Activated naive CD4-positive, alpha-beta T cell treated with anti-CD3 and anti-CD28 coated beads, Interleukin-2, amount 50 U/mL, for 24 hours (primary cell): ENCODE data around the gene NCLN.
"Not testable (repeated sequence)": the region's sequence is repeated elsewhere in the genome, so short reads cannot be mapped to it uniquely, and the experiment has no call there.

Experiments
- H3K27ac Mint-ChIP-seq: one replicate; pipeline ENCODE4 v1.8.0; 2021; ENCODE audit warnings: mild to moderate bottlenecking, mixed read lengths
- H3K27me3 Mint-ChIP-seq: one replicate; pipeline ENCODE4 v1.8.0; 2021; ENCODE audit warnings: mixed read lengths
- H3K36me3 Mint-ChIP-seq: one replicate; pipeline ENCODE4 v1.8.0; 2021; ENCODE audit warnings: mixed read lengths
- H3K4me1 Mint-ChIP-seq: one replicate; pipeline ENCODE4 v1.8.0; 2021; ENCODE audit warnings: mixed read lengths
- H3K4me3 Mint-ChIP-seq: one replicate; pipeline ENCODE4 v1.8.0; 2021; ENCODE audit warnings: mild to moderate bottlenecking, mixed read lengths
- H3K9me3 Mint-ChIP-seq: one replicate; pipeline ENCODE4 v1.8.0; 2021; ENCODE audit warnings: mixed read lengths

NCLN gene

GRCh38 chr19:3198901-3199700 is 13.4 kb downstream of the NCLN start:
- Mint-ChIP-seq H3K27ac (no peak overlapping the region), H3K4me3 (no peak overlapping the region), H3K4me1 (no peaks in the 10 kb centered on the region), H3K36me3 (no peaks in the 10 kb centered on the region), H3K27me3 (no peaks in the 10 kb centered on the region), H3K9me3 (no peaks in the 10 kb centered on the region)

DNA sequence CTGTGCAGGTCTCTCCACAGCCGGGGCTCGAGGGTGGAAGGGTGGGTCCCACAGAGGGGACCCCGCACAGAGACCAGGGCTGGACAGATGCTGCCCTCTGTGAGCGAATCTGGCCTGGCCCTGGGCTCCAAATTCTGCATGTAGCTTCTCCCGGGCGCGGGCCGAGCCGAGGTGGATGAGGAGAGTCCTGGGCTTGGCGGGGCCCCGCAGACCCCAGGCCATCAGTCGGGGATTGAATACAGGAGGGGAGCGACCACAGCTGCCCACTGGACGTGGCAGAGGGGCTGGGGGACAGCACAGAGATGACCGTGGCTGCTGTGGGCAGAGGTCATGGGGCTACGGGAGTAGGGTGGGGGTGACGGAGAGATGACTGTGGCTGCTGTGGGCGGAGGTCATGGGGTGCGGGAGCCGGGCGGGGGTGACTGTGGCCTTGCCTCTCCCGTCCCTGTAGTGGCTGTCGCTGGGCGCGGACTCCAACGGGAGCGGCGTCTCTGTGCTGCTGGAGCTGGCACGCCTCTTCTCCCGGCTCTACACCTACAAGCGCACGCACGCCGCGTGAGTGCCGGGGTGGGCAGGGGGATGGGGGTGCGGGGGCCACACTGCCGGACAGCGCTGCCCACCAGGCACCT is 15.5 kb downstream of the NCLN start:
- Mint-ChIP-seq H3K27ac (no peak overlapping the region), H3K36me3 (no peaks in the 10 kb centered on the region), H3K9me3 (no peaks in the 10 kb centered on the region), H3K4me1 (no peaks in the 10 kb centered on the region), H3K27me3 (no peaks in the 10 kb centered on the region), H3K4me3 (no peak overlapping the region)

DNA sequence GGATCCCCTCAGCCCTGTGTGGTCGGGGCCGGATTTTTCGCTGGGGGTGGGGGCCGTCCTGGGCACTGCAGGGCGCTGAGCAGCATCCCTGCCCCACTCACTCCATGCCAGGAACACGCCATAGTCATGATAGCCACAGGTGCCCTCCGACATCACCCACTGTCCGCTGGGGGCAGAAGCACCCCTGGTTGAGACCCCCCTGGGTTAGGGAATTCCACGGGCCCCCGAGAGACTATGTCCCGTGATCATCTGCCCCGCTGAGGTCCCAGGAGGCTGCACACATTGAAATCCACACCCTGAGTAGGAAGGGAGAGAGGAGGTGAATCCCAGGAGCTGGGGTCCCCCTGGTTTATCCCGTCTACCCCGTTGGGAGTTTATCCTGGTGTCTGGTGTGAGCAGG is 16.2 kb downstream of the NCLN start:
- no peak overlapping the region for H3K4me3 Mint-ChIP-seq
- no peaks in the 10 kb centered on the region for H3K4me1 Mint-ChIP-seq
- H3K9me3 Mint-ChIP-seq: no peaks in the 10 kb centered on the region
- no peaks in the 10 kb centered on the region for H3K36me3 Mint-ChIP-seq
- no peak overlapping the region for H3K27ac Mint-ChIP-seq
- no peaks in the 10 kb centered on the region for H3K27me3 Mint-ChIP-seq

- Mint-ChIP-seq H3K4me1 (no peaks in the 10 kb centered on the region), H3K27ac (no peak overlapping the region), H3K4me3 (no peak overlapping the region), H3K9me3 (no peaks in the 10 kb centered on the region), H3K36me3 (no peaks in the 10 kb centered on the region), H3K27me3 (no peaks in the 10 kb centered on the region)
Observed at GRCh38 chr19:3202346-3202745, 16.6 kb downstream of the NCLN start.

GRCh38 chr19:3202895-3203294 is 17.2 kb downstream of the NCLN start:
- not testable (repeated sequence) for H3K36me3 Mint-ChIP-seq, H3K27ac Mint-ChIP-seq, H3K4me3 Mint-ChIP-seq, H3K4me1 Mint-ChIP-seq, H3K27me3 Mint-ChIP-seq, H3K9me3 Mint-ChIP-seq

DNA sequence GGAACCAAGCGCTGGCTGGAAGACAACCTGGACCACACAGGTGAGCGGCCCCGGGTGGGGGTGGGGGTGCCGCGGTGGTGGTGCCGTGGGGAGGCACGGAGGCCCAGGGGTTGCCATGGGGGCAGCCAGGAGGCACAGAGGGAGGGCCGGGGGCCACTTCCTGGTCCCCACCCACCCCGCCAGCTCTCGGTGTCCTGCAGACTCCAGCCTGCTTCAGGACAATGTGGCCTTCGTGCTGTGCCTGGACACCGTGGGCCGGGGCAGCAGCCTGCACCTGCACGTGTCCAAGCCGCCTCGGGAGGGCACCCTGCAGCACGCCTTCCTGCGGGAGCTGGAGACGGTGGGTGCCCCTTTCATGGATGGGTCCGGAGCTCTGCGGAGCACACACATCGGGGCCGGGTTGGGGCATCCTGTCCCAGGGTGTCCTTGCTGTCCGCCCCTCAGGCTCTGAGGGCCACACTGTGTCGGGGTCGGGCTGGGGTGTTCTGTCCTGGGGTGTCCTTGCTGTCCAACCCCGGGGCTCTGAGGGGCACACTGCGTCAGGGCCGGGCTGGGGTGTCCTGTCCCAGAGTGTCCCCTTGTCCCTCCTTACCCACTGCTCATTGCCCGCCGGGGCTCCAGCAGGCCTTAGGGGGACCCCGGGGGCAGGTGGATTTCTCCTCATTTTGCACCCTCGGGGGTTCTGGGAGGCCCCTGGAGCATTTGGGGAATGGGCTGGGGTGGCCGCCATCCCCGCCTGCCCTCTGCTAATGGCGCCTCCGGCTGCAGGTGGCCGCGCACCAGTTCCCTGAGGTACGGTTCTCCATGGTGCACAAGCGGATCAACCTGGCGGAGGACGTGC is 18.3 kb downstream of the NCLN start:
- Mint-ChIP-seq H3K4me1 (no peaks in the 10 kb centered on the region), H3K9me3 (no peaks in the 10 kb centered on the region), H3K36me3 (no peaks in the 10 kb centered on the region)

GRCh38 chr19:3204646-3205275 is 19.0 kb downstream of the NCLN start:
- H3K4me3 Mint-ChIP-seq: no peak overlapping the region
- H3K27me3 Mint-ChIP-seq: no peaks in the 10 kb centered on the region
- H3K9me3 Mint-ChIP-seq: no peaks in the 10 kb centered on the region
- H3K36me3 Mint-ChIP-seq: no peaks in the 10 kb centered on the region
- no peaks in the 10 kb centered on the region for H3K4me1 Mint-ChIP-seq
- no peak overlapping the region for H3K27ac Mint-ChIP-seq

More for the DNA sequence above, 18.3 kb downstream of the NCLN start:
- Mint-ChIP-seq H3K27me3 (no peaks in the 10 kb centered on the region), H3K4me3 (no peak overlapping the region), H3K27ac (no peak overlapping the region)

- no peak overlapping the region for H3K4me3 Mint-ChIP-seq
- peaks cover 5% of the 10 kb centered on the region for H3K4me1 Mint-ChIP-seq
Observed at GRCh38 chr19:3206216-3206953, 20.7 kb downstream of the NCLN start.

GRCh38 chr19:3207461-3208242 is 21.9 kb downstream of the NCLN start:
- Mint-ChIP-seq H3K4me1 (peaks cover 5% of the 10 kb centered on the region), H3K27me3 (no peaks in the 10 kb centered on the region), H3K9me3 (no peaks in the 10 kb centered on the region), H3K27ac (no peak overlapping the region), H3K36me3 (no peaks in the 10 kb centered on the region), H3K4me3 (no peak overlapping the region)

More at GRCh38 chr19:3206216-3206953, 20.7 kb downstream of the NCLN start:
- Mint-ChIP-seq H3K27ac (no peak overlapping the region), H3K9me3 (no peaks in the 10 kb centered on the region), H3K27me3 (no peaks in the 10 kb centered on the region), H3K36me3 (no peaks in the 10 kb centered on the region)

DNA sequence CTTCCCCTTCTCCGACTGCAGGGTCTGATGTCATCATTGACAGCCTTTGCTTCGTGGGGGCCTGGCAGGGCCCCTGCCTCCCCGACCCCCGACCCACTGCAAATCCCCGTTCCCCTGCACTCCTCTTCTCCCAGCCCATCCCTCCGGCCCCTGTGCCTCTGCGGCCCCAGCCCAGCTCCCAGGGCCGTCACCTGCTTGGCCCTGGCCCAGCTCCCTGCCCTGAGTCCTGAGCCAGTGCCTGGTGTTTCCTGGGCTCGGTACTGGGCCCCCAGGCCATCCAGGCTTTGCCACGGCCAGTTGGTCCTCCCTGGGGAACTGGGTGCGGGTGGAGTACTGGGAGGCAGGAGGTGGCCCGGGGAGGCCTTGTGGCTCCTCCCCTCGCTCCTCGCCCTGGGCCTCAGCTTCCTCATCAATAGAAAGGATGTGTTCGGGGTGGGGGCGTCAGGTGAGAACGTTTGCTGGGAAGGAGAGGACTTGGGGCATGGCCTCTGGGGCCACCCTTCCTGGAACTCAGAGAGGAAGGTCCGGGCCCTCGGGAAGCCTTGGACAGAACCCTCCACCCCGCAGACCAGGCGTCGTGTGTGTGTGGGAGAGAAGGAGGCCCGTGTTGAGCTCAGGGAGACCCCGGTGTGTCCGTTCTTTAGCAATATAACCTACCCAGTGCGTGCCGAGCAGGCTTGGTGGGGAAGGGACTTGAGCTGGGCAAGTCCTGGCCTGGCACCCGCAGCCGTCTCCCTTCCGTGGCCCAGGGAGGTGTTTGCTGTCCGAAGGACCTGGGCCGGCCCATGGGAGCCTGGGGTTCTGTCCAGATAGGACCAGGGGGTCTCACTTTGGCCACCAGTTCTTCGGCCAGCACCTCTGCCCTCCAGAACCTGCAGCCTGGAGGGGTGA is 22.8 kb downstream of the NCLN start:
- H3K36me3 Mint-ChIP-seq: no peaks in the 10 kb centered on the region

DNA sequence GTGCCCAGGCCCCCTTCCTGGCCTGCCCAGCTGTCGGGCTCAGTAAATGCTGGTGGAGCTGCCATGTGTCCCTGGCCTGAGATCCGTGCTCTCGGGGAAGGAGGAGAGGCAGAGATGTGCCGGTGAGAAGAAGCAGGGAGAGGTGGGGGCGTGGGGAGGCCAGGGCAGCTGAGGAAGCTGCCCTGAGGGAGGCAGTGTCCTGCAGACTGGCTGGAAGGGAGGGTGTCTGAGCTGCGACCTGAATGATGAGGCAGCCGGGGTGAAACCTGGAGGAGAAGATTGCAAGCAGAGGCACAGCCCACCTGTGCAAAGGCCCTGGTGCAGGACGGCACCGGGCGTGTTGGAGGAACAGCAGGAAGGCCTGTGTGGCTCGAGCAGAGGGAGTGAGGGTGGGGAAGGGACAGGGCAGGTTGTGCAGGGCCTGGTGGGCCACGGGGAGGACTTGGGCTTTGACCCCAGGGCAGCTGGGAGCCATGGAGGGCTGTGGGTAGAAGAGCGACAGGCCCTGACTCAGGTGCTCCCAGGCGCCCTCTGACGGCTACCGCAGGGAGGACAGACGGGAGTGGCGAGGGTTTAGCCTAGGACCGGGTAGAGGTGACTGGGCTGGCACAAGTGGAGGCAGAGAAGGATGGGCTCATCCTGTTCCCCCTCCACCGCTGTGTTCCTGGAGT is 24.8 kb downstream of the NCLN start:
- no peaks in the 10 kb centered on the region for H3K9me3 Mint-ChIP-seq
- peaks cover 5% of the 10 kb centered on the region for H3K4me1 Mint-ChIP-seq
- H3K27me3 Mint-ChIP-seq: no peaks in the 10 kb centered on the region
- H3K27ac Mint-ChIP-seq: no peak overlapping the region
- no peaks in the 10 kb centered on the region for H3K36me3 Mint-ChIP-seq
- H3K4me3 Mint-ChIP-seq: no peak overlapping the region

More for the DNA sequence above, 22.8 kb downstream of the NCLN start:
- Mint-ChIP-seq H3K27ac (no peak overlapping the region), H3K4me3 (no peak overlapping the region), H3K9me3 (no peaks in the 10 kb centered on the region), H3K27me3 (no peaks in the 10 kb centered on the region), H3K4me1 (peaks cover 5% of the 10 kb centered on the region)

DNA sequence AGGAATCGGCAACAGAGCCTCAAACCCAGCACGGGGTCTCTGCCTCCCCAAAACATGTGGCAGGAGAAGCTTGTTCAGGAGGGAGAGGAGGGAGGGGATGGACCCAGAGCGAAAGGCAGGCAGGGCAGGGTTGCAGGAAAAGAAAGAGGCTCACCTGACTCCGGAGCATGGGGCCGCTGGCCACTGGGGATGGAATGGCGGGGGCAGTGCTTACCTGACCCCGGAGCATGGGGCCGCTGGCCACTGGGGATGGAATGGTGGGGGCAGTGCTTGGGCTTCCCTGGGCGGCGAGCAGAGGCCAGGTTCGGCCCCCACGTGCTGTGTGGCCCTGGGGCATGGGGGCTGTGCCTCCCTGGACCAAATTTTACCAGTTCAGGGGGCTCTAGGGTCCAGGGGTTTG is 25.5 kb downstream of the NCLN start:
- Mint-ChIP-seq H3K4me1 (peaks cover 5% of the 10 kb centered on the region), H3K4me3 (no peak overlapping the region), H3K27ac (no peak overlapping the region), H3K9me3 (no peaks in the 10 kb centered on the region), H3K36me3 (no peaks in the 10 kb centered on the region), H3K27me3 (no peaks in the 10 kb centered on the region)

DNA sequence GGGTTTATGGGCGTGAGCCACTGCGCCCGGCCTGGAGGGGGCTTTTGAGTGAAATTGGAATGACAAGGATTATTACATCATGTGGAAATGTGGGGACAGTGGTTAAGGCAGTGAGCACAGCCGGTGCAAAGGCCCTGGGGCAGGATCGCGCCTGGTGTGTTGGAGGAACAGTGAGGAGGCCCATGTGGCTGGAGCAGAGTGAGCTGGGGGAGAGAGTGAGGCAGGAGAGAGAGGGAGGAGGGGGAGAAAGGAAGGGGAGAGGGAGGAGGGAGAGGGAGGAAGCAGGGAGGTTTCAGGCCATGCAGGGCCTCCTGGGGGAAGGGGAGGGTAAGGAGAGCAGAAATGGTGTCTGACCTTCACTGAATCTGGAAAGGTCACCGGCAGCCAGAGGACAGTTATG is 27.4 kb downstream of the NCLN start:
- H3K9me3 Mint-ChIP-seq: no peaks in the 10 kb centered on the region
- H3K4me3 Mint-ChIP-seq: no peak overlapping the region
- no peak overlapping the region for H3K27ac Mint-ChIP-seq
- peaks cover 5% of the 10 kb centered on the region for H3K4me1 Mint-ChIP-seq
- no peaks in the 10 kb centered on the region for H3K27me3 Mint-ChIP-seq
- H3K36me3 Mint-ChIP-seq: no peaks in the 10 kb centered on the region
